NOMO-1 treated with DMSO at 0.1 percent for 48 hours (cell line): Measurements from ENCODE around the gene C20orf144.

Experiments
- DNase-seq: peaks from one replicate; lab custom pipeline; 2025; ENCODE audit not compliant: unreplicated experiment; lab: John Stamatoyannopoulos, UW

The C20orf144 gene

DNA sequence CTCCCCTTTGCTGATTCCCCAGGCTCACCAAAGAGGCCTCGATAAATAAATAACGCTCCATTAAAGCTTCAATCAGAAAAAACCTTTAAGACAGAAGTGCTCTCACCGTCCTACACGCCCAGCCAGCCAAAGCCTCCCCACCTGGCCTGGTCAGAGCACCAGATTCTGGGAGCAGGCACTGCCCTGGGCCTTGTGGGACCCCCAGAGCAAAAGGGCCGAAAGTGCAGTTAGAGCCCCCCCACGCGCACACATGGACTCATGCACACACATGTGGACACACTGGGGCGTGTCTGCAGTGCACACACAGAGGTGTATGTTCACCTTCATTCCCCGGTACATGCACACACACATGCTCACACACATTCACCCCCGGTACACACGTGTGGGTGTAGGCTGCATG lies 14.0 kb downstream of the C20orf144 start:
- no peak for DNase-seq

DNA sequence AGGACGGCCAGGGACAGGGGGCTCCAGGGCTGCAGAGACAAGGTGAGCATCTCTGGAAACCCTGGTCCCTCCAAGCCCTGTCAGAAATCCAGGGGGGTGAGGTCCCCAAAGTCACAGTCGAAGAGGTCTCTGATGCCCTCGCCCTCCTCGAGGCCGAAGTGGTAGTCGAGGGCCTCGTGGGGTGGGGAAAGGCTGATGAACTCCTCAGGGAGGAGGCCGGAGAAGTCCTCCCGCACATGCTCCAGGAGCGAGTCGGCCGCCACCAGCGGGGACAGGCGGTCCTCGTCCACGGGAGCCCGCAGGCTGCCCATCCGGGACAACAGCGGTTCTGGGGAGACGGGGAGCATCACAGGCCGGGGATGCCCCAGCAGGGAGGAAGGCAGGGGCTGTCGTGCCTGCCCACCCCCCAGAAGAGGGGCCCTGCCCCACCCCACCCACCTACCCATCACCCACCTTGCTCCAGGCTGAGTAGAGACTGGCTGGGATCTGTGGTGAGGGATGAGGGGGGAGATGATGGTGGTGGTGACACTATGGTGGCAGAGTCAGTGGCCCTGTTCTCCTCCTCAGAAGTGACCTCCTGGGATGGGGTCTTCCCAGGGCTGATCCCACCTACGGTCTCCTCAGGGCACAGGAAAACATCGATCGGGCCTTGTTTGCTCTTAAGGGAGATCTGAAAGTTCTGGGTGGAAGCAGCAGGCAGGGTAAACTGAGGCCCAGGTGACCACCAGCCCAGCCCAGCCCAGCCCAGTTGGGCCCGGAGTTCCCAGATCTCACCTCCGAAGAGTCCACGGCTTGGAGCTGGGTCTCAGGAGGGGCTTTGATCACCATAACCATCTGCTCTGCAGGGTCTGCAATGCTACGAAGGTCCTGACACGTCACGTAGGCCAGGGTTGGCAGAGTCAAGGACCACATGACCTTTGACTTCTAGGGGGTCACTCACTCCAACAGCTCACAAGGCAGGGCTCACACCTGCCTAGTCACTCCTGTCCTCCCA lies 14.8 kb downstream of the C20orf144 start:
- DNase-seq = no peak

DNA sequence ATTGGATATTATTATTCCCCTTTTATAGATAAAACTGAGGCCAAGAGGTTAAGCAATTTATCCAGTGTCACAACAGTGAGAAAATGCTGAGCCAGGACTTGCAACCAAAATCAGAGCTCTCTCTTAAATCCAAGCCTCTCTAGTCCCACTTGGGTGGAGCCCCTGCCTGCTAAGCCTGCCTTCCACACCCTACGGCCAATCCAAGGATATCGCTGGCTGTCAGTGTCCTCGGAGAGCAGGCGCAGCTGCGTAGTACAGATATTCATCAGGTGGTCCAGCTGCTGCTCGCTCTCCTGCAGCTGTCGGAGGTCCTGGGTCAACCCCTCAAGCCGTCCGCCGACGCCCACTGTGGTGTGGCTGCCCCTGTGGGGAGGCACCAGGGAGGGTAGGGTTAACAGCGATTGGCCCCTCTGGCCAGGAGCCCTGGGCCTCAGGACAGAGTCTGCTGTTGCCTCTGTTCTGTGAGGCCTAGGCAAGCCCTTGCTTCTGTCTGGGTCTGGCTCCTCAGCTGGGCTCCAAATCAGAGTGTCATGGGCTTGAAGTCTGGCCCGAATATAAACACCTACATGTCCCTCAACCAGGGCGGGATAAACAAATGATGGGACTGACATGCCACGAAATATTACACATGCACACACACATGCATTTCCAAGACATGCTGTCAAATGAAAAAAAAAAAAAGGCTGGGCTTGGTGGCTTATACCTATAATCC lies 16.0 kb downstream of the C20orf144 start:
- DNase-seq = no peak

DNA sequence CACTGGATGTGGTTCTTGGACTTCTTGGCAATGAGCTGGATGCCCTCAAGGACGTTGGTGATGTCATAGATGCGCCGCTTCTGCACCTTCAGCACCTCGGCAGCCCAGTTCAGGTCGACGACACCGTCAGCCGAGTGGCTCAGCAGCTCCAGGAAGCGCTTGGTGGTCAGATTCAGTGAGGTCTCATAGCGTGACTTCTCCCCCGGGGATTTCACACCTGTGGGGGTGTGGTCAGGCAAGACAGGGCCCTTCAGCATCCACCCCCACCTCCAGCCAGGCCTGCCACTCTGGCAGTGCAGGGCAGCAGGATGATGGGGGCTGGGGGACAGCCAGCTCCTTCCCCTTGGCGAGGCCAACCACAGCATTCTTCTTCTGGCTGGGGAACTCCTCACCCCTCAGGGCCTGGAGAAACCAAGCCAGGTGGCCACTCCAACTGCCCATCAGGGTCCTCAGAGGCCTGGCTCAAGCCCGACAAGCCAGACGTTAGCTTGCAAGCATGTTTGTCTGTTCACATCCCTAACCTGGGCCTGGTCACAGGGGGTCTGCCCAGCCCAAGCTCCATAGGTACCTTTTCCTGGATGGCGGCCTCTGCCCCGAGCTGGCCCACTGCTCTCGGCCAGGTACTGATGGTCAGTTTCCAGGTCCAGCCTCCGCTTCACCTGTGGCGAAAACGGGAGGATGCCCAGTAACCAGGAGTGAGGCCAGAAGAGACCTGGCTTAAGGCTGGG lies 17.8 kb downstream of the C20orf144 start:
- DNase-seq = no peak

DNA sequence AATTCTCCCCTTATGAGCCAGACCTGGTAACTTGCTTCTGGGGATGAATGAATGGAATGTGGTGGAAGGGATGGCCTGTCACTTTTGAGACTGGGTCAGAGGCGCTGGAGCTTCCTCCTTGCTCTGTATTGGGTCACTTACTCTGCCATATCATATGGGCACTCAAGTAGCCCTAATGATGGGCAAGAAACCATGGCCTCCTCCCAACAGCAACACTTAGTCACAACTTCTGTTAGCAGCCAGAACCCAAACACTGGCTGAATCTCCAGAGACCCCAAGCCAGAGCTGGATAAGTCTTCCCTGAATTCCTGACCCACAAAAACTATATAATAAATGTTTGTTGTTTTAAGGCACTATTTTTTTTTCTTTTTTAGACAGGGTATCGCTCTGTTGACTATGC lies 18.6 kb downstream of the C20orf144 start:
- no peak for DNase-seq

DNA sequence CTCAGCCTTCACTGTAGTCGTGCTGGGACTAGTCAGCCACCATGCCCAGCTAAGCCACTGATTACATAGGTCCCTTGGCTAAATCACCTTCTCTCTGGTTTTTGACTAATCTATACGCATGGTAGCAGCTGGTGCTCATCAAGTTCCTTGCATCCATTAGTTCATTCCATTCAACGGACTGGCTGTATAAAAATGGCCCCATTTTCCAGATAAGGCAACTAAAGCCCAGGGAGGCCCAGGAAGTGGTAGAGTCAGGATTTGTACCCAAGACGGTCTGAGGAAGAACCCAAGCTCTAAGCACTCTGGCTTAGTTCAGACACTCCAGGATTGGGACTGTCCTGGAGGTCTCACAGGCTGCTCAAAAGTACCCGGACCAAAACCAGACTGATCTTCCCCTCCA lies 19.2 kb downstream of the C20orf144 start:
- DNase-seq = no peak

DNA sequence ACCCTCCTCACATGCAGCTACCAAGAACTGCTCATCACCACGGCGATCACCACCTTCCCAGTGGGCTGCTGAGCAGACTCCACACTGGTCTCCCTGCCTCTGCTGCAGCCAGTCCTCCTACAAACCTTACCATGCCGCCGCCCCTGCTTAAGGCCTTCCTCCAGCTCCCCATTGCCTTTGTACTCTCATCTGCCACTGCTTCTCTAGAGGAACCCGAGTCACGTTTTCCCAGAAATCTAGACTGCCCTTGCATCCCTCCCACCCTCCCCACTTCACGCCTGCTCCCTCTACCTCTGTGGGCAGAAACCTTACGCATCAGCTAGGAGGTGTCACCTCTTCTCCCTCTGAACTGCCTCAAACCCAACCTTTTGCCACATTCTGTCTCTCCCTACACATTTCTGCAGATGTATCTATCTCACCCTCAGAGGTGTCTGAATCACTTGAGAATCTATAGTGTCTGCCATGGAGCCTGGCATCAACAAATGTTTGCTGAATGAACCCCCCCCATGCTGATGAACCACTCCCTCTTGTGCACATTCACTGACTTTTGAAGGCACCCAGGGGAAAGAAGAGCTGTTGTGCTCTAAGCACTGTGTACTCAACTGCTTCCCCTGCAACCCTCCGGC lies 19.7 kb downstream of the C20orf144 start:
- DNase-seq = no peak

DNA sequence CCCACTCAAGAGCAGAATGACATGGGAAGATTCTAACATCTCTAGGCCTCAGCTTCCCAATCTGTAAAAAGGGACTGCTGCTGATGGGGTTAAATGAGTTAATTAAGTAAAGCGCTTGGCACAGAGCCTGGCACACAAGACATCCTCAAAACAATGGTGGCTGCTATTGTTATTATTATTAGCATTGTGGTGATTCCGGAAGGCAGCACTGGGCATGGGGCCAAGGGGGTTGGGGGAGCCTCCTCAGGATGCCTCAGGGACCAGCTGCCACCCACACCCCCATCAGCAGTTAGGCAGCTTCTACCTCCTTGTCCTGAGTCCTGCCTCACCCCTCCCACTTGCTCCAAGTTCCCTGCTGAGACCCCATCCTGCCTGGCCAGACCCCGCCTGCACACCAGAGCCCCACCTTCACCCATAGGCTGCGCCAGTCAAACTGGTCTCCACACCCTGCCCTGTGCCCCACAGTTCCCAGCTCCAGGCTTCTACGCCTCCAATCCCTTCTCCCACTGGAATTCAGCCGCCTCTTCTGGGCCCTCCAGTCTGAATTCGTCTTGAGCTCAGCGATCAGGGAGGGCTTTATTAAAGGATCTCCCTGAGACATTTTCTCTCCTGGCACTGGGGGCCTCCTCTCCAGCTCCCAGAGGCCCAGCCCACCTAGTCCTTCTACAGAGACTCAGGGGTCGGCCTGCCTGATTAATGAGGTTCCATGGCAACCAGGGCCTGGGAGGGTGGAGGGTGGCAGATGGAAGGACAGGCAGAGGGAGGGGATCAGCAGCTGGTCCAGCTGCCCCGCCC lies 22.6 kb downstream of the C20orf144 start:
- no peak for DNase-seq

DNA sequence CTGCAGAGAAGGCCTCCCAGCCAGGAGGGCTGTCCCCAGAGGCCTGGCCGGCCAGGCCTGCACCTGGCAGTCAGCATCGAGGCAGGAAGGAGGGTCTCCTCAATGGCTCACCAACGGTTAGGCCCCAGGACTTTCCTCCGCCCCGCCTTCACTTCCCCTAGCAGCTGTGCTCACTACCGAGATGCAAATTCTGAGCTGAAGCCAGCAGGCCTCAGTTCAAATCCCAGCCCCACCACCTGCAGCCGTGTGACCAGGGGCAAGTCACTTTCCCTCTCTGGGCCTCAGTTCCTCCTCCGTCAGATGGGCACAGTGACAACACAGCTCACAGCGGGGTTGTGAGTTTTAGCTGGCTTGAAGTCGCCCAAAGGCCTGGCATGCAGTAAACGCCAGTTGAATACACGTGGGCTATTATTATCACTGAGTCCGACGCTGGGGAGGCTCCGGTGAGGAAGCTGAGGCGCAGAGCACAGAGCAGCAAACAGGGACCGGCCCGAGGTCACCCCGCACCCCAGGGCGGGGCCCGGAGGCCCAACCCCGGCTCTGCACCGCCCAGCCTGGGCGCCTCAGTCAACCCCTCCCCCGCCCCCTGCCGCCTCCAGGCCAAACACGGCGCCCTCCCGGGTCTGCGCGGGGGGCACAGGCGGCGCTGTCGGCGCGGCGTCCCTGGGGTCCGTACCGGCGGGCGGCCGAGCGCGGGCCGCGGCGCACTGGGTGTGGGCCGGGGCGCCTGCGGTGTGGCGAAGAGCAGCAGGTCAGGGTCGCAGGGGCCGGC lies 23.4 kb downstream of the C20orf144 start:
- peak; percentile 31 for DNase-seq

DNA sequence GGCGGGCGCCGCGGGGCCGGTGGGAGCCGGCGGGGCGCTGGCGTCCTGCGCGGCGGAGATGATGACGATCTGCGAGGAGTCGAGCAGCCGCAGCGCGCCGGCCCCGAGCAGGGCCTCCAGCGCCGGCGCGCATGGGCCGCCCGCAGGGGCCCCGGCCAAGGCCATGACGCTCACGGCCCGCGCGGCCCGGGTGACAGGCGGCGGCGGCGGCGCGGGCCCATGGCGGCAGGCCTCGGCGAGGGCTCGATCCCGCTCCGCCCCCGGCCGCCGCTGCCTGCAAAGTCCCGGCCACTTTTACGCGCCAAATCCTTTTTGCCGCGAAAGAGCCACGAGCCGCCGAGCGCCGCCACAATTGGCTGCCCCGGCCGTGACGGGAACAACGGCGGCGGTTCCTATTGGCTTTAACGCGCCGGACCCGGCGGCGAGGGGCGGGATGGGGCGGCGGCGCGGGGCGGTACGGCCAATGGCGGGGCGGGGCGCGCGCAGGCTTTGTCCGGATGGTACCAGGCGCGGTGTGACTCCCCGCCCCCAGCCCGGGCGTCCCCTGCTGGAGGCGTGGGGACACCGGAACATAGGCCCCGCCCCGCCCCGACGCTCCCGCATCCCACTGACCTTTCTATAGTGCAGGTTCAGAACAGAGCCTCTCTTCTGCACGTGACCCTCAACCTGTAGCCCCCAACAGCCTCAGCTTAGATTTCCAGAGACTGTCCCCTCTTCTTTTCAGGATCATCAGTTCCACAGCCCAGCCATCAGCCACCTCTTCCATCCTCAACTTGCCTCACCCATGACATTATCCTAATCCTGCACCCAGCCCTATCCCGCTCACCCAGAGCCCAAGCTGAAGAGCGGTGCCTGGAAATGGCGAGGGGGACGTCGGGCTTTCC lies 24.2 kb downstream of the C20orf144 start, which contains the start of gene E2F1:
Gene E2F1, minus strand, starts transcription at position 286 of the 884 bp plus-strand sequence. Its CDS starts 121 bp downstream, at position 165.
- peak; percentile 92 for DNase-seq

DNA sequence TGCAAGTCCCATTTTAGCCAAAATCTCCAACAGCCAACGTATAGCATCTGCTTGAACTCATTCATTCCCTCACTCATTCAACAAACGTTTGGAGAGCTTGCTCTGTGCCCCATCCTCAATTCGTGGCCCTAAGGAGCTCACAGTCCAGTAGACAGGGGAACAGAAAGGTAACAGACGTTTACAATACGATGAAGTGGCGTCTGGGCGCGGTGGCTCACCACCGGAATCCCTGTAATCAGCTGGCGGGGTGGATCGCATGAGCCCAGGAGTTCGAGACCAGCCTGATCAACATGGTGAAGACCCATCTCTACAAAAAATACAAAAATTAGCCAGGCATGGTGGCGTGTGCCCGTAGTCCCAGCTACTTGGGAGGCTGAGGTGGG lies 24.8 kb downstream of the C20orf144 start:
- DNase-seq = no peak

DNA sequence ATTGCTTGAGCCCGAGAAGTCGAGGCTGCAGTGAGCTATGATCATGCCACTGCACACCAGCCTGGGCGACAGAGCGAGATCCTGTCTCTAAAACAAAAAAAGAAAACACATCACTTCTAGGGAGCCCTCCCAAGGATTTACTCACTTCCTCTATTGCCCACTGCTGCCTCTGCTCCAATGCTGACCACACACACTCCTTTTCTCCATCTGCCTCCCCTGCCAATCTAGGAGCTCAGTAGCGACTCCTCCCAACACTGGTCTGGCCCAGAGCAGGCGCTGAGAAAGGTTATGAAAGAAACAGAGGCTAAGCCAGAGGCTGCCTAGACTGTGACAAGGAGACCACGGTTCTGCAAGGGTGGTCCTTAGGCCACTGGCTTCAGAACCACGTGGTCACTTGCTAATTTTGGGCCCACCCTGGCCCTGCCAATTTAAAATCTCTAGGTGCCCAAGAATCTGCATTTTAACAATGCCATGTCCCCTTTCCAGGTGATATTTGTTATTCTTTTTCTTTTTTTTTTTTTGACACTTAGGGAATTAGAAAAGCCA lies 25.3 kb downstream of the C20orf144 start:
- DNase-seq = peak; percentile 95

DNA sequence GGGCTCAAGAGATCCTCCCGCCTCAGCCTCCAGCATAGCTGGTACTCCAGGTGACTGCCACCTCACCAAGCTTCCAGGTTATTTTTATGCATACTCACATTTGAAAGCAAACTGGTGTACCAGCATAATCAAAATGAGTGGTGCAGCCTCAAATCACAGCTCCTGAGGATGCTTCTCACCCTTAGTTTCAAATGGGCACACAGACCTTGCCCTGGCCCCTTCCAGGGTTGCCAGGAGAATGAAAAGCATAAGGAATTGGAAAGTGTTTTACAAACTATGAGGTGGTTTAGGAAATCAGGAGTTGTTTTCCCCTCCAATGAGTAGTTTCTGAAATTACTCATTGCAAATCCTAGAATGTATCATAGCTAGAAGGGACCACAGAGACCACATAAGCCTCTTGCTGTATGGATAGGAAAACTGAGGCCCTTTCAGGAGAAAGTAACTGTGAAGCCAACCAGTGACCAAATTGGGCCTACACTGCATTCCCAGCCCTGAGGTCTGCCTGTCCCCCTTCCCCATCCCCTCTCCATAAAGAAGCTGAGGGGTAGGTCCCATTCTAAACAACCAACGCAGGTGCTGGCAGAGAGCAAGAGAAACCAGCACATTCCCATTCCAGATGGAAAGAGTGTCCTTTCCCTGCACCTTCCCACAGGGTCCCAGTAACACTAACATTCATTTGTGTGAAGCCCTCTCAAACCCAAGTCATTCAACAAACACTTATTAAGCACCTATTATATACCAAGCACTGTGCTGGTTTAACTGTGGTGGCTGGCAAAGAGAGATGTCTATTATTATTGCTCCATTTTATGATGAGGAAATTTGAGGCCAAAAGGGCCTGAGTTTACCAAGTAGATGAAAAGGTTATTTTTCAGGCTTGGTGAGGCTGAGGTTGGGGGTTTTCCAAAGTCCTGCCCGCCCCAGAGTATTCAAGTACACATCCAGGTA lies 26.1 kb downstream of the C20orf144 start:
- DNase-seq = no peak

DNA sequence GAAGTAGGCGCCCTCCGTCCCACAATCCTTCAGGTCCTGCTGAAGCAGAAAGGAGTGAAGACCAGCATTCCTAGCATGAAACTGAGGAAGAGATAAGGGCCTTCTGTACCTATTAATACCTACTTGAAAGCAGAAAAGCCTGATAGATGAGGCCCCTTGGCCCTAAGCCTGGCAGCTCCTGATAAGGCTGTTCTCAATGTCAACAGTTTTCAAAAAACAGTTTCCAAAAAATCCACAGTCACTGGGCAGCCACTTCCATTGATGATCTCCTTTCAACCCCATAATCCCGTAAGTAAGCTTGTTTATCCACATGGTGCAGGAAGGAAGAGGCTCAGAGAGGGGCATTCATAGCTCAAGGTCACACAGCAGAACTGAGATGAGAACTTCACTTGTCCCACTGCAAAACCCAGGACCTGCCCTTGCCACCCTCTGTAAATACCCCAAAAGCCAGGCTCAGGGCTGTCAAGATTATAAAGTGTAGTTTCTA lies 26.9 kb downstream of the C20orf144 start:
- DNase-seq = no peak

DNA sequence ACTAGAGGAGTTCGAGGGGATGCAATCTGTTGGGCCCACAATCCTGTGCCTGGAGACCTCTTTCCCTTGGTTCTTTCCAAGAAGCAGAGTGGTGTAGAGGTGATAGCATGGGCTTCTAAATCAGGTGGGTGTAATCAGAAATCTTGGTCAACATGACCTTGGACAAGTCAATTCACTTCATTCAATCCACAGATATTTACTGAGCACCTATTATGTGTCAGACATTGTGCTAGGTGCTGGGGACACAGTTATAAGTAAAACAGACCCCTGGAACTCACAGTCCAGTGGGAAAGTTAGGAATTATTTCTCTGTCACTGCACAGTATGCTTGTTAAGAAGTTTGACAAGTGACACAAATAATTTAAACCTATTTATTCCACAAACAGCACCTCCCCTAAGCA lies 27.4 kb downstream of the C20orf144 start:
- DNase-seq = no peak

DNA sequence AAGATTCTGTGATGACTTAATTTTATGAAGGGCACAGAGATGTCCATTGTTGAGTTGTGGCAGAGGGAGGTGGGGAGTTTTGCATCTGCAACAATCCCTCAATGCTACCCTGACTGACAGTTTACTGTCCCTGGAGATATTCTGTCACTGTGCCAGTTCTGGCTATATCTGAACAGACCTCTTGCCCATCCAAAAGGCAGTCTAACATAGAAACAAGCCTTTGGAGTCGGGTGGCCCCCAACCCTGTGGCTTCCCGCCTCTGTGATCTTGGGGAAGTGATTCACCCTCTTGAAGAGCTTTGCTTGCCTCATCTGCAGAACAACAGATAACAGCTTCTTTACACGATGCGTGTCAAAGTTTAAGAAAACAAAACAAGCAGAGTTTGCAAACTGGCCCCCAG lies 27.8 kb downstream of the C20orf144 start:
- peak; percentile 71 for DNase-seq

DNA sequence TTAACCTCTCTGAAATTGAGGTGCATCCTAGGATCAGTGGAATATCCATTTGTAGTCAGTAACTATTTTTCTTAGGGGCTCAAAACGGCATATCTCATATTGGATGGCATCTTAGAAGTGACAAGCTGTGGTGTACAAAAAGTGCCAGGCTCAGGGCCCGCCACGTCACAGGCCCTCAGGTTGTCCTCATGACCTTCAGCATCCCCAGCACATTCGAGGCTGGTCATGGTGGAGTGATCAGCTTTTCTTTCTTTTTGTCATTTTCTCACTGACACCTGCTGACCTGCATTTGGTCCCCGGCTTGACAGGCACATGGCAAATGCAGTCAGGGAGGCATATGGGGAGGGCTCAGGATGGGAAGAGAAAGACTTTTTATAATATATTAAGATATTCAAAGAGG lies 31.2 kb downstream of the C20orf144 start:
- no peak for DNase-seq
